ENCODE data around the gene PALLD. TPM values are rescaled to one million over a fixed set of nuclear protein-coding genes. Genes with fewer than 3 reads are reported as not detected.

Gene PALLD
- total RNA-seq, 1 experiment from 2014 or later, result 27.6 TPM

- no peak overlapping the region for H3K4me3 Mint-ChIP-seq (ENCODE audit: low read depth, unreplicated experiment)
- intact Hi-C loops (cut with micrococcal nuclease; ENCODE audit: unreplicated experiment), result no loop called here
- H3K4me1 Mint-ChIP-seq (ENCODE audit: low read depth, unreplicated experiment), result peaks cover 37% of the 10 kb centered on the region
- H3K27ac Mint-ChIP-seq (ENCODE audit: unreplicated experiment), result peak overlapping the region; percentile 45
- BruUV-seq (replicated peaks), result no TSS peak
- no peaks in the 10 kb centered on the region for H3K36me3 Mint-ChIP-seq (ENCODE audit: insufficient read depth, unreplicated experiment)
- H3K27me3 Mint-ChIP-seq (ENCODE audit: unreplicated experiment), result no peaks in the 10 kb centered on the region
- H3K9me3 Mint-ChIP-seq (ENCODE audit: low read depth, unreplicated experiment), result peaks cover 4% of the 10 kb centered on the region
- DNase-seq, result no peak
- CTCF ChIA-PET, result no interaction called here
- TF ChIP-seq CTCF (IDR thresholded peaks at IDR 0.05; ENCODE audit: unreplicated experiment), result no peak
Measured at GRCh38 chr4:168558599-168558998, 61.7 kb downstream of the PALLD start.

GRCh38 chr4:168560184-168561180, 63.6 kb downstream of the PALLD start:
- peak overlapping the region; percentile 33 for H3K27ac Mint-ChIP-seq (ENCODE audit: unreplicated experiment)
- BruUV-seq (replicated peaks), result no TSS peak
- DNase-seq, result peak; percentile 6
- CTCF ChIA-PET, result interaction anchor here (0.6 kb wide), 1 partner anchor 13 kb away, joined by 7 read pairs; no protein-coding TSS in a partner anchor
- TF ChIP-seq CTCF (IDR thresholded peaks at IDR 0.05; ENCODE audit: unreplicated experiment), result no peak
- no peaks in the 10 kb centered on the region for H3K36me3 Mint-ChIP-seq (ENCODE audit: insufficient read depth, unreplicated experiment)
- peaks cover 4% of the 10 kb centered on the region for H3K9me3 Mint-ChIP-seq (ENCODE audit: low read depth, unreplicated experiment)
- no peak overlapping the region for H3K4me3 Mint-ChIP-seq (ENCODE audit: low read depth, unreplicated experiment)
- H3K27me3 Mint-ChIP-seq (ENCODE audit: unreplicated experiment), result no peaks in the 10 kb centered on the region
- peaks cover 37% of the 10 kb centered on the region for H3K4me1 Mint-ChIP-seq (ENCODE audit: low read depth, unreplicated experiment)
- intact Hi-C loops (cut with micrococcal nuclease; ENCODE audit: unreplicated experiment), result no loop called here

- intact Hi-C loops (cut with micrococcal nuclease; ENCODE audit: unreplicated experiment), result no loop called here
- TF ChIP-seq CTCF (IDR thresholded peaks at IDR 0.05; ENCODE audit: unreplicated experiment), result no peak
- Mint-ChIP-seq H3K27ac (ENCODE audit: unreplicated experiment) (no peak overlapping the region), H3K36me3 (ENCODE audit: insufficient read depth, unreplicated experiment) (no peaks in the 10 kb centered on the region), H3K27me3 (ENCODE audit: unreplicated experiment) (no peaks in the 10 kb centered on the region), H3K4me1 (ENCODE audit: low read depth, unreplicated experiment) (peaks cover 37% of the 10 kb centered on the region), H3K9me3 (ENCODE audit: low read depth, unreplicated experiment) (peaks cover 4% of the 10 kb centered on the region), H3K4me3 (ENCODE audit: low read depth, unreplicated experiment) (no peak overlapping the region)
- no peak for DNase-seq
- no TSS peak for BruUV-seq (replicated peaks)
- CTCF ChIA-PET, result no interaction called here
Measured at GRCh38 chr4:168562041-168562571, 65.3 kb downstream of the PALLD start.

GRCh38 chr4:168564023-168564422, 67.2 kb downstream of the PALLD start:
- H3K4me1 Mint-ChIP-seq (ENCODE audit: low read depth, unreplicated experiment), result peaks cover 23% of the 10 kb centered on the region
- TF ChIP-seq CTCF (IDR thresholded peaks at IDR 0.05; ENCODE audit: unreplicated experiment), result no peak
- no peak overlapping the region for H3K27ac Mint-ChIP-seq (ENCODE audit: unreplicated experiment)
- CTCF ChIA-PET, result no interaction called here
- no peaks in the 10 kb centered on the region for H3K36me3 Mint-ChIP-seq (ENCODE audit: insufficient read depth, unreplicated experiment)
- BruUV-seq (replicated peaks), result no TSS peak
- no peak overlapping the region for H3K4me3 Mint-ChIP-seq (ENCODE audit: low read depth, unreplicated experiment)
- intact Hi-C loops (cut with micrococcal nuclease; ENCODE audit: unreplicated experiment), result no loop called here
- no peak for DNase-seq
- H3K27me3 Mint-ChIP-seq (ENCODE audit: unreplicated experiment), result no peaks in the 10 kb centered on the region
- no peaks in the 10 kb centered on the region for H3K9me3 Mint-ChIP-seq (ENCODE audit: low read depth, unreplicated experiment)

Measured in Calu3 (cell line).